ENCODE data around the gene MYEF2.

DNA sequence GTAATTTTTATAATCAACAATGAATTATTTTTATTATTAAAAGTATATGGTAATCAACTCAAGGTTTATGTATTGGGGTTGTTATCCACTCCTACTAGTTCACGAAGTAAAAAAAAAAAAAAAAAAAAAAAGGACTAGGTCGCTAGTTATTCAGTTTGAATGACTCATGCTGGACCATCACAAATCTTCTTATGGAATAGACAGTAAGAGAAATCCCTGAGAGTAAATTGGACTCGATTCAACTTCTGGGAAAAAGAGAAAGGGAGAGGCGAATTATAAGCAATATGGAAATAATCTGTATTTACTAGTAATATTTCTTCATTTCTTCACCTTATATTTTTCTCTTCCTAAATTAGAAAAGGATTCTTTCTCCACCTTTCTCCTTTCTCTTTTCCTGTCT is 2.0 kb downstream of the MYEF2 start:
- no peak for TF ChIP-seq EZH2 (IDR thresholded peaks at IDR 0.05; ENCODE audit: low read depth, low read length, severe bottlenecking)
- TF ChIP-seq, protein P1, sequence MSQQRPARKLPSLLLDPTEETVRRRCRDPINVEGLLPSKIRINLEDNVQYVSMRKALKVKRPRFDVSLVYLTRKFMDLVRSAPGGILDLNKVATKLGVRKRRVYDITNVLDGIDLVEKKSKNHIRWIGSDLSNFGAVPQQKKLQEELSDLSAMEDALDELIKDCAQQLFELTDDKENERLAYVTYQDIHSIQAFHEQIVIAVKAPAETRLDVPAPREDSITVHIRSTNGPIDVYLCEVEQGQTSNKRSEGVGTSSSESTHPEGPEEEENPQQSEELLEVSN (IDR thresholded peaks at IDR 0.05): no peak
- TF ChIP-seq GABPA (IDR thresholded peaks at IDR 0.05; ENCODE audit: borderline replicate concordance, insufficient read depth, low read length): no peak
- no peak for TF ChIP-seq SP1 (IDR thresholded peaks at IDR 0.05; ENCODE audit: low read depth, low read length)
- TF ChIP-seq TAF1 (IDR thresholded peaks at IDR 0.05; ENCODE audit: low read depth, low read length): no peak
- TF ChIP-seq, protein P2, sequence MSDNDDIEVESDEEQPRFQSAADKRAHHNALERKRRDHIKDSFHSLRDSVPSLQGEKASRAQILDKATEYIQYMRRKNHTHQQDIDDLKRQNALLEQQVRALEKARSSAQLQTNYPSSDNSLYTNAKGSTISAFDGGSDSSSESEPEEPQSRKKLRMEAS (IDR thresholded peaks at IDR 0.05): no peak
- TF ChIP-seq POLR2A (IDR thresholded peaks at IDR 0.05; ENCODE audit: control extremely low read depth in 1 of 2, low read depth in 2 of 2, low read length in 2 of 2): no peak
- TF ChIP-seq RXRA (IDR thresholded peaks at IDR 0.05; ENCODE audit: insufficient read depth, low read depth, low read length): no peak
- no peak for TF ChIP-seq MAFK (IDR thresholded peaks at IDR 0.05; ENCODE audit: low read depth, low read length)
- no peak for TF ChIP-seq BRCA1 (IDR thresholded peaks at IDR 0.05; ENCODE audit: low read depth, low read length)
